ENCODE measurements around the gene MAP3K9.
"Not testable (repeated sequence)": the region's sequence is repeated elsewhere in the genome, so short reads cannot be mapped to it uniquely, and the experiment has no call there.

The MAP3K9 gene

GRCh38 chr14:70718383-70719118 is 90.8 kb downstream of the MAP3K9 start:
- DNase-seq, result no peak

- no peak for DNase-seq
Measured at GRCh38 chr14:70716958-70717357, 92.4 kb downstream of the MAP3K9 start.

- no peak for DNase-seq
Measured at GRCh38 chr14:70716483-70716882, 92.8 kb downstream of the MAP3K9 start.

GRCh38 chr14:70714055-70714550 is 95.2 kb downstream of the MAP3K9 start:
- DNase-seq, result peak; percentile 83

GRCh38 chr14:70713511-70713916 is 95.8 kb downstream of the MAP3K9 start:
- no peak for DNase-seq

- DNase-seq, result no peak
Measured at GRCh38 chr14:70713096-70713495, 96.2 kb downstream of the MAP3K9 start.

GRCh38 chr14:70711451-70711850 is 97.9 kb downstream of the MAP3K9 start:
- DNase-seq, result no peak

GRCh38 chr14:70709726-70710382 is 99.5 kb downstream of the MAP3K9 start:
- DNase-seq, result no peak

- no peak for DNase-seq
Measured at GRCh38 chr14:70708717-70709570, 100.4 kb downstream of the MAP3K9 start.

GRCh38 chr14:70707138-70708038 is 101.9 kb downstream of the MAP3K9 start:
- DNase-seq, result no peak

GRCh38 chr14:70706177-70706576 is 103.1 kb downstream of the MAP3K9 start:
- DNase-seq, result no peak

GRCh38 chr14:70704960-70705359 is 104.4 kb downstream of the MAP3K9 start:
- DNase-seq, result no peak

- not testable (repeated sequence) for DNase-seq
Measured at GRCh38 chr14:70703621-70704168, 105.6 kb downstream of the MAP3K9 start.

GRCh38 chr14:70702161-70702560 is 107.2 kb downstream of the MAP3K9 start:
- DNase-seq, result no peak

GRCh38 chr14:70701610-70702009 is 107.7 kb downstream of the MAP3K9 start:
- no peak for DNase-seq

GRCh38 chr14:70700955-70701585 is 108.2 kb downstream of the MAP3K9 start:
- no peak for DNase-seq

GRCh38 chr14:70699646-70700045 is 109.7 kb downstream of the MAP3K9 start:
- no peak for DNase-seq

- no peak for DNase-seq
Measured at GRCh38 chr14:70698288-70698687, 111.0 kb downstream of the MAP3K9 start.

GRCh38 chr14:70697701-70698100 is 111.6 kb downstream of the MAP3K9 start:
- DNase-seq, result no peak

GRCh38 chr14:70696026-70696425 is 113.3 kb downstream of the MAP3K9 start:
- no peak for DNase-seq

GRCh38 chr14:70692210-70692609 is 117.1 kb downstream of the MAP3K9 start:
- no peak for DNase-seq
